Measurements from ENCODE around the gene SBNO2. TPM values are rescaled to one million over a fixed set of nuclear protein-coding genes. Genes with fewer than 3 reads are reported as not detected.

The SBNO2 gene
- total and polyA plus RNA-seq, 2 of the 4 experiments (the other 2 are of a cell fraction) = 13.4 to 40.5 TPM

DNA sequence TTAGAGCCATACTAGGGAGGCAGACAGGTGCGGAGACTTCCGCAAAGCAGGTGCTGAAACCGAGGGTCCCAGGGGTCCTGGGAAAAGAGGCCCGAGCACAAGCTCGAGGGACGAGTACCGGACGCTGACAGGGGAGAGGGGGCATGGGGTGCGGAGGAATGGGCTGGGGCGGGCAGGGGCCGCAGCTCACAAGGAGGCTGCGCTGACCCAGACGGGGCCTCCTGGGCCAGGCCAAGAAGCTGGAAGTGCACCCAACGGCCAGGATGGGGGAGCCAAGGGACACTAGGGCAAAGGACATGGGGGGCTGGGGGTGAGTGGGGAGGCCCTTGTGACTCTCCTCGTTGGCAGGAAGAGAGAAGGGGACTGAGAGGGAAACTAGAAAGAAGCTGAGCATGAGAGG lies 80.7 kb downstream of the SBNO2 start:
- dilution Hi-C loops (cut with HindIII; ENCODE audit: low sequenced_read_pairs, unreplicated experiment) (no loop called here), intact Hi-C loops (cut with micrococcal nuclease) (no loop called here), in situ Hi-C loops (cut with MboI; ENCODE audit: low sequenced_read_pairs) (no loop called here)
- WGBS, 2 experiments (ENCODE audit: extremely low coverage in 2 of 2, insufficient read length in 1 of 2) = 96% methylated on average over 6 of the region's 15 CpGs; no CpG with 5 or more reads in 1 of the 2 experiments
- peaks cover 5% of the 10 kb centered on the region; the same call in 1 of the 2 replicates for H3K9me1 ChIP-seq (ENCODE audit: insufficient read depth, low read length)
- H3K79me1 ChIP-seq (ENCODE audit: low read depth in 1 of 2, low read length in 2 of 2) = peaks cover 3 to 28% of the 10 kb centered on the region in 2 experiments; a peak in 2 of 4 replicates
- H3K18ac ChIP-seq (ENCODE audit: low read depth, low read length) = no peak overlapping the region
- DNase-seq (no peak), ATAC-seq (ENCODE audit: low read depth) (no peak)
- H2BK5ac ChIP-seq (ENCODE audit: low read depth, low read length, poor library complexity, severe bottlenecking) = no peak overlapping the region
- no peak overlapping the region for H2BK120ac ChIP-seq (ENCODE audit: low read depth, low read length)
- H4K20me1 ChIP-seq (ENCODE audit: insufficient read depth, low read length) = peaks cover 18% of the 10 kb centered on the region
- peaks cover 10% of the 10 kb centered on the region; the same call in 1 of the 2 replicates for H3K4me1 ChIP-seq (ENCODE audit: control insufficient read depth, insufficient read depth, low read length)
- H2AFZ ChIP-seq (replicated peaks; ENCODE audit: low read length, poor library complexity) = no peak overlapping the region
- H3K14ac ChIP-seq (replicated peaks; ENCODE audit: low read depth, low read length) = no peak overlapping the region
- H3K23ac ChIP-seq (ENCODE audit: low read depth, low read length) = no peak overlapping the region
- H3K9ac ChIP-seq (ENCODE audit: low read depth, low read length) = no peak overlapping the region
- CTCF ChIA-PET = no interaction called here
- H4K5ac ChIP-seq (ENCODE audit: low read depth, low read length) = no peak overlapping the region
- H4K8ac ChIP-seq (ENCODE audit: low read depth in 2 of 2, low read length in 2 of 2) = no peak overlapping the region
- no peak overlapping the region for H2AK5ac ChIP-seq (ENCODE audit: low read depth, low read length)
- no TSS peak for BruUV-seq (replicated peaks)
- POLR2A ChIA-PET (ENCODE audit: unreplicated experiment) = interaction anchor here (0.5 kb wide), 1 partner anchor 50 kb away, joined by 5 read pairs; no protein-coding TSS in a partner anchor
- no peak overlapping the region for H4K91ac ChIP-seq (ENCODE audit: insufficient read depth, low read depth, low read length)
- no peak overlapping the region for H3K27ac ChIP-seq (ENCODE audit: insufficient read depth, low read length)
- H3K4me3 ChIP-seq (ENCODE audit: insufficient read depth, low read depth, low read length) = no peak overlapping the region
- H3K9me3 ChIP-seq (ENCODE audit: control insufficient read depth, insufficient read depth, low read length) = no peaks in the 10 kb centered on the region
- no peak overlapping the region for H2BK20ac ChIP-seq (ENCODE audit: low read depth, low read length)
- H2BK15ac ChIP-seq (ENCODE audit: low read depth, low read length) = no peak overlapping the region
- no peak overlapping the region for H2AK9ac ChIP-seq (replicated peaks; ENCODE audit: low read depth, low read length, poor library complexity)
- H3K36me3 ChIP-seq (ENCODE audit: control insufficient read depth, insufficient read depth, low read length) = peaks cover 32% of the 10 kb centered on the region
- no peak overlapping the region; the same call in 1 of the 2 replicates for H3K4me2 ChIP-seq (ENCODE audit: low read depth, low read length)
- no peak overlapping the region for H3K4ac ChIP-seq (ENCODE audit: low read depth, low read length)
- no peaks in the 10 kb centered on the region for H3K27me3 ChIP-seq (ENCODE audit: control insufficient read depth, insufficient read depth, low read length)
- TF ChIP-seq, protein P1, sequence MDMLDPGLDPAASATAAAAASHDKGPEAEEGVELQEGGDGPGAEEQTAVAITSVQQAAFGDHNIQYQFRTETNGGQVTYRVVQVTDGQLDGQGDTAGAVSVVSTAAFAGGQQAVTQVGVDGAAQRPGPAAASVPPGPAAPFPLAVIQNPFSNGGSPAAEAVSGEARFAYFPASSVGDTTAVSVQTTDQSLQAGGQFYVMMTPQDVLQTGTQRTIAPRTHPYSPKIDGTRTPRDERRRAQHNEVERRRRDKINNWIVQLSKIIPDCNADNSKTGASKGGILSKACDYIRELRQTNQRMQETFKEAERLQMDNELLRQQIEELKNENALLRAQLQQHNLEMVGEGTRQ (IDR thresholded peaks at IDR 0.05; ENCODE audit: low read depth, low read length) = no peak
- TF ChIP-seq RFX5 (IDR thresholded peaks at IDR 0.05; ENCODE audit: low read depth, low read length) (no peak), POLR2A (IDR thresholded peaks at IDR 0.05; ENCODE audit: low read depth, low read length) (no peak), BHLHE40 (IDR thresholded peaks at IDR 0.05; ENCODE audit: low read depth, low read length) (no peak), RAD21 (IDR thresholded peaks at IDR 0.05; ENCODE audit: low read length) (no peak), MAFK (IDR thresholded peaks at IDR 0.05; ENCODE audit: low read depth, low read length) (no peak), MAZ (IDR thresholded peaks at IDR 0.05; ENCODE audit: borderline replicate concordance, low read depth, low read length) (no peak), RCOR1 (IDR thresholded peaks at IDR 0.05; ENCODE audit: insufficient replicate concordance, low read length) (no peak), CHD1 (IDR thresholded peaks at IDR 0.05; ENCODE audit: low read depth, low read length) (no peak), FOS (IDR thresholded peaks at IDR 0.05; ENCODE audit: low read depth, low read length) (no peak)
- TF ChIP-seq, protein P2, sequence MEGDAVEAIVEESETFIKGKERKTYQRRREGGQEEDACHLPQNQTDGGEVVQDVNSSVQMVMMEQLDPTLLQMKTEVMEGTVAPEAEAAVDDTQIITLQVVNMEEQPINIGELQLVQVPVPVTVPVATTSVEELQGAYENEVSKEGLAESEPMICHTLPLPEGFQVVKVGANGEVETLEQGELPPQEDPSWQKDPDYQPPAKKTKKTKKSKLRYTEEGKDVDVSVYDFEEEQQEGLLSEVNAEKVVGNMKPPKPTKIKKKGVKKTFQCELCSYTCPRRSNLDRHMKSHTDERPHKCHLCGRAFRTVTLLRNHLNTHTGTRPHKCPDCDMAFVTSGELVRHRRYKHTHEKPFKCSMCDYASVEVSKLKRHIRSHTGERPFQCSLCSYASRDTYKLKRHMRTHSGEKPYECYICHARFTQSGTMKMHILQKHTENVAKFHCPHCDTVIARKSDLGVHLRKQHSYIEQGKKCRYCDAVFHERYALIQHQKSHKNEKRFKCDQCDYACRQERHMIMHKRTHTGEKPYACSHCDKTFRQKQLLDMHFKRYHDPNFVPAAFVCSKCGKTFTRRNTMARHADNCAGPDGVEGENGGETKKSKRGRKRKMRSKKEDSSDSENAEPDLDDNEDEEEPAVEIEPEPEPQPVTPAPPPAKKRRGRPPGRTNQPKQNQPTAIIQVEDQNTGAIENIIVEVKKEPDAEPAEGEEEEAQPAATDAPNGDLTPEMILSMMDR (conservative IDR thresholded peaks at IDR 0.05; ENCODE audit: low read depth, low read length) = no peak
- TF ChIP-seq, protein P3, sequence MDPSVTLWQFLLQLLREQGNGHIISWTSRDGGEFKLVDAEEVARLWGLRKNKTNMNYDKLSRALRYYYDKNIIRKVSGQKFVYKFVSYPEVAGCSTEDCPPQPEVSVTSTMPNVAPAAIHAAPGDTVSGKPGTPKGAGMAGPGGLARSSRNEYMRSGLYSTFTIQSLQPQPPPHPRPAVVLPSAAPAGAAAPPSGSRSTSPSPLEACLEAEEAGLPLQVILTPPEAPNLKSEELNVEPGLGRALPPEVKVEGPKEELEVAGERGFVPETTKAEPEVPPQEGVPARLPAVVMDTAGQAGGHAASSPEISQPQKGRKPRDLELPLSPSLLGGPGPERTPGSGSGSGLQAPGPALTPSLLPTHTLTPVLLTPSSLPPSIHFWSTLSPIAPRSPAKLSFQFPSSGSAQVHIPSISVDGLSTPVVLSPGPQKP (IDR thresholded peaks at IDR 0.05; ENCODE audit: borderline replicate concordance, low read depth, low read length) = no peak
- no peak overlapping the region for H3K56ac ChIP-seq (ENCODE audit: extremely low read depth, insufficient read depth, low read length)

Data from IMR-90 (cell line).